GM13977 (cell line): ENCODE measurements around the gene NXT1.

ENCODE experiments used
- DNase-seq: peaks from one replicate; pipeline ENCODE4 v3.0.0; 2012; ENCODE audit warnings: low spot score
- CTCF ChIP-seq: IDR thresholded peaks from 2 replicates; pipeline ENCODE4 v1.5.1; 2012; ENCODE audit warnings: mild to moderate bottlenecking, control low read depth; ENCODE audit not compliant: insufficient read depth; ENCODE audit errors: extremely low read depth, missing control alignments
- in situ Hi-C: fragments of 300-500 bp; cut with MboI; formaldehyde crosslinking; loops from one replicate; pipeline ENCODE4 v1.12.0; 2022; ENCODE audit warnings: low sequenced_read_pairs, low pct_unique_long_range_greater_than_20kb, mixed read lengths, inconsistent platforms; ENCODE audit not compliant: unreplicated experiment

Gene NXT1

GRCh38 chr20:23336476-23336875 lies 14.1 kb upstream of the NXT1 start:
- DNase-seq, result no peak
- no peak for TF ChIP-seq CTCF
- in situ Hi-C loops, result loop anchor here (25.0 kb wide), 1 partner anchor 274 kb away; no protein-coding TSS in a partner anchor

- in situ Hi-C loops, result loop anchor here (25.0 kb wide), 1 partner anchor 275 kb away; no protein-coding TSS in a partner anchor
- no peak for DNase-seq
- no peak for TF ChIP-seq CTCF
These were observed 13.3 kb upstream of the NXT1 start for GRCh38 chr20:23337312-23337711.

GRCh38 chr20:23339986-23340385 lies 10.6 kb upstream of the NXT1 start:
- DNase-seq, result no peak
- in situ Hi-C loops, result loop anchor here (25.0 kb wide), 1 partner anchor 278 kb away; no protein-coding TSS in a partner anchor
- TF ChIP-seq CTCF, result no peak

- DNase-seq, result peak; percentile 66
- TF ChIP-seq CTCF, result peak; percentile 66
- in situ Hi-C loops, result loop anchor here (25.0 kb wide), 1 partner anchor 278 kb away; no protein-coding TSS in a partner anchor
These were observed 10.1 kb upstream of the NXT1 start for GRCh38 chr20:23340524-23340923.

- no peak for TF ChIP-seq CTCF
- in situ Hi-C loops, result loop anchor here (25.0 kb wide), 1 partner anchor 279 kb away; no protein-coding TSS in a partner anchor
- no peak for DNase-seq
These were observed 9.5 kb upstream of the NXT1 start for GRCh38 chr20:23341073-23341472.

GRCh38 chr20:23343590-23343989 lies 7.0 kb upstream of the NXT1 start:
- in situ Hi-C loops, result loop anchor here (25.0 kb wide), 1 partner anchor 281 kb away; no protein-coding TSS in a partner anchor
- DNase-seq, result no peak
- TF ChIP-seq CTCF, result no peak
